NCI-H2029 (cell line): Measurements from ENCODE around the gene PLEKHB1.

Experiments used
- DNase-seq: peaks from one replicate; lab custom pipeline; 2025; lab: John Stamatoyannopoulos, UW

PLEKHB1 gene

DNA sequence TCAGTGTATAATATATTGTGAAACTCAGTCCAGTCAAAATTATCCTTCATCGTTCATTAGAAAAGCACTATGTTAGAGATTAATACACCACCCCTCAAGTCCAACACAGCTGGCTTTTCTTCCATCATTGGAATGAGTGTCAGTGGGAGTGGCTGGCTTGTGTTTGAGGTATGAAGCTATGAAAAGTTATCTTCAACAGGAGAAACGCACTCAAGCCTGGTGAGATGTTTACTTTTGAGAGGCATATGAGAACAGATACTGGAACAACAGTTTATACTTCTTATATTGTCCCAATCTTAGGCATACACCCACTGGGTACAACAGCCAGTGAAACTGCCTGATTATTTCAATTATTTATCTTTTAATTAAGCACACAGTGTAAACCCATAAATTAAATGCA, 34.3 kb downstream of the PLEKHB1 start:
- no peak for DNase-seq

DNA sequence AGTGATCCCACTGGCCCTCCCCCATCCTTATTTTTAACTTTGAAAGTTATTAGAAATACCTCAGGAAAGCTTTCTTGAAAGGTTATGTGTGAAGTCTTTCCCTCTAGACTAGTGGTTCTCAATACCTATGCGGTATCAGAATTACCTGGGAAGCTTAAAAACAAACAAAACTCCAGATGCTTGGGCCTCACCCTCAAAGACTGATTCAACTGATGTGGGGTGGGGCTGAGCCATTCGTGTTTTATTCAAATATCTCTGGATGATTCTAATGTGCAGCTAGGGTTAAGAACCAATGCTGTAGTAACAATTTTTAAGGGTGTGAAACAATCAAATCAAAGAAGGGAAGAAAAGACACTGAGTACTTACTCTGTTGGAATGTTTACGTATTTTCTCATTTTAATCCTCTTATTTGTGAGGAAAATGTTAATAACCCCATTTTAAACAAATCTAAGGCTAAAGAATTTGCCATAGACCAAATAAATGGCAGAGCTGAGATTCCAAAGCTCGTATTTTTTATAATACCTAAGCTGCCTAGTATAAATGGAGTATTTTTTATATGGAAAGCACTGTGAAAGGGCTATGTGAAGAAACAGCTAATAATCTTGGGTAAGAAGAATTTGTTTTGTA, 47.6 kb downstream of the PLEKHB1 start:
- DNase-seq, result no peak

DNA sequence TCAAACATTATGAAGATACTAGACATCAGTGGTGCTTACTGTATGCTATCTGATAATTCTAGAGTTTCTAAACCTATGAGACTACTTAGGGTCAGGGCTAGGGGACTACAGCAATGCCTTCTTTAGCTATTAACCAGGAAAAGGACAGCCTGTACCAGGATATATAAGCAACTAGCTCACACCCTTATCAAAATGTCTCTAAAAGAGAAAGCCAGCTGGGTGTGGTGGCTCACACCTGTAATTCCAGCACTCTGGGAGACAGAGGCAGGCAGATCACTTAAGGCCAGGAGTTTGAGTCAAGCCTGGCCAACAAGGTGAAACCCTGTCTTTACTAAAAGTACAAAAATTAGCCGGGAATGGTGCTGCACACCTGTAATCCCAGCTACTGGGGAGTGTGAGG, 58.7 kb downstream of the PLEKHB1 start:
- no peak for DNase-seq

DNA sequence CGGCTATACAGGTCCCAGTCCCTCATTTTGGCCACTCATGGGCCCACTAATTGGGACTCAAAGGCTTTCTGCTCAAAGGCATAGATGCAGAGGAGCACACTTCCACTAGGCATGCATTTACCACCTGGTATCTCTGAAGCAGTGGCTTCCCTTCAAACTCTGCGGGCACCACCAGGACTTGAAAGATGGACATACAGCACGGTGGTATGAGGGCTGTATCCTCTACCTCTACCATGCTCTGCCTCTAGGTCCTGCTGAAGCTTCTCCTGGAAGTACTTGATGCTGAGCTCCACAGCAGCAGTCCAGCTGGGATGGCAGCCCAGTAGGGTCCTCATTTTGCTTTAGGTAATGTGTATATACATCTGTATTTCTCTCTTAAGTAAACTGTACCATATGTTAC, 64.6 kb downstream of the PLEKHB1 start:
- DNase-seq, result no peak
